ENCODE data around the gene ITPR2.
"Not testable (repeated sequence)": the region's sequence is repeated elsewhere in the genome, so short reads cannot be mapped to it uniquely, and the experiment has no call there.

ITPR2 gene

DNA sequence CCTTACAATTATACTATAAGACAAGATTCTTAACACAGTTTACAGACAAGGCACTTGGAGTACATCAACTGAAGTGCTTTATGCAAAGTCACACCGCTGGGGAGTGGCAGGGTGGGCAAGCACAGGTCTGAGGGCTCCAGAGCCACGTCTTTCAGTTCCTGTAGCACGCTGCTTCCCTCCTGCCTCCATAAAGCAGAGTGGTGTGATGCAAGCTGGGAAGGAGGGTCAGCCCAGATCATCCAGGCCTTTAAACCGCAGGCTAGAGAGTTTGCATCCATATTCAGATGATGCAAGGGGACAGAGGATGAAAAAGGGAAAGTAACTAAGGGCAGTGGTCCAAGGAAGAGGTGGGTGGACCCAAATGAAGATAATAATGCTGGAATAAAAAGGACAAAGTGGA, 132.6 kb downstream of the ITPR2 start:
- DNase-seq (ENCODE audit: low spot score): no peak

DNA sequence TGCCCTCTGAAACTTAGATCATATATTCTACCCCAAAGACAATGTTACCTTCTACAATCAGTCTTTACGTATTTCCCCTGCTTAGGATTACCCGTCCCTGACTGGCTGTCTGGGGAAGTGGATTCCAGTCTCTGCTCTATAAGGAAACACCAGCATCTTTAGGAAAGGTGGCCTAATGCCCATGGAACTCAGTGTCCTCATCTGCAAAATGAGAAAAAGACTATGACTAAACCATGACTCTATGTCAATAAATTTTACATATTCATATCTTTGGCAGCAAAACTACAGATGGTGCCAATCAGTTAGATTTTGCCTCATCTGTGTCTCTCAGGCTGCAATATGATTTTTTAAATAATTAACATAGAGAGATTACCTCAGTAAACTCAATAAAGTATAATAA, 133.8 kb downstream of the ITPR2 start:
- no peak for DNase-seq (ENCODE audit: low spot score)

DNA sequence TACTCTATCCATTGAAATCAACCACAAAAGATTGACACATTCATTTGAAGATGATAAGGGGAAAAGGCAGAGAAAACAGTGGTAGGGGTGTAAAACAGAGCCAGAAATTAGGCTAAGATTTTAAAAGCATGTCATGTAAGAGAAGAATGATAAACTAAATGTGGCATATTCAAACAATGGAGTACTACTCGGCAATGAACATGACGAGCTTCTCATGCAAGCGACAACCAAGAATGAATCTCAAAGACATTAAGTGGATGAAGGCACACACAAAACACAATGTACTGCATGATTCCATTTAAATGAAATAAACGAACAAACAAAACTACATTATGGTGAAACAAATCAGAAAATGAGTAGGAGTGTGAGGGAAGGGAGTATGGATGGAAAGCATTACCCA, 134.8 kb downstream of the ITPR2 start:
- no peak for DNase-seq (ENCODE audit: low spot score)

DNA sequence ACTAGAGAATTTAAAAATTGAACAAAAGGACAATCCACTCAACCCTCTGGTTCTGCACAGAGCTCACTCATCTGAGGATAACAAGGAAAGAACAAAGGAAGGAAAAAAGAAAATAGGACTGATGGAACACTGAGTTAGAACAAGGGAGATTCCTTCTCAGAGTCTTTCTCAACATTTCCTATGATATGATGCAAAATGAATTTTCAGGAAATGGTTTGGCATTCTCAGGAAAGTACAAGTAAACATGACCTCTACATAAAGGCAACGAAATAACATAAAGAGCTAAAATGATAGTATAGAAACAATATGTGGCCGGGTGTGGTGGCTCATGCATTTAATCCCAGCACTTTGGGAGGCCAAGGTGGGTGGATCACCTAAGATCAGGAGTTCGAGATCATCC, 135.8 kb downstream of the ITPR2 start:
- DNase-seq (ENCODE audit: low spot score): no peak

DNA sequence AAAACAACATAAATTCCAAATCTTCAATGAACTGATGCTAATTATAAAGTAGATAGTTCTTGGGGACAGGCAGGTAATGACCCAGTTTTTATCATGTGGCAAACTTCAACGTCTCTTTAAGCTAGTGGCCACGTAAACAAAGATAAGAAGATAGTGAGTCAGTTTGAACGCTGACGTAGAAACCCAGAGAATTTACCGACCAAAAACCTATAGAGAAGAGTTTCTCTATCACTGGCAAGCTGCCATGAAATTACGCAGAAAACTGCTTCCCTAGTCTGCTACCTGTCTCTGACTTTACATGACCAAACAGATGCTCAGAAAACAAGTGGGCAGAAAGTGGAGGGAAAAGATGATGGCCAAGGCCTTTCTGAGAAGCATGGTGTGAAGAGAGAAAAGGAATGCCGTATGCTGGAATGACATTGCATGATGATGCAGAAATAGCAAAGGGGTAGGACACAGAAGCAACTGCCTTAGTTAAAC, 136.3 kb downstream of the ITPR2 start:
- DNase-seq (ENCODE audit: low spot score): no peak

DNA sequence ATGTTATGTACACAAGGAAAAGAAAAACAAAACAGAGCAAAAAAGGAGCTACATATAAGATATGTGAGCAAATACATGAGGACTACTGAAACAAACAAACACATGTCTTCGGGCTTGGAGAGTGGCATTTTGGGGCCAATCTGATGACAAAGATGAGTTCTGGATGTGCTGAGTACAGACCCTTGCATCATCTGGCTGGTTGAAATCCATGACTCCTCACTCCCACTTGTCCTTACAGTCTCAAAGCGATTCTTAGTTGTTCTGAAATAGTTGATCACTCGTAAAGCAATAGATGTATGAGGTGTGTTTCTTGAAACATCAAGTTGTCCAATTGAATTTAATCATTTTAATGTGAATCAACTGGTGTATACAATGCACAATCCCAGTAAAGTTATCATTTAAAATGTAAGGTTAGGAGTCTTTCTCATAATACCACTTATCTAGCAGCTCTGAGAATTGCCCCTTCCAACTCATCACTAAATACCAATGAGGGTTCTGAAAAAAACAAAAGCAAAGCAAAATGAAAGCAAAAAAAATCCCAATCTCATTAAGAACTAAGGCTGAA, 136.9 kb downstream of the ITPR2 start:
- DNase-seq (ENCODE audit: low spot score): no peak

DNA sequence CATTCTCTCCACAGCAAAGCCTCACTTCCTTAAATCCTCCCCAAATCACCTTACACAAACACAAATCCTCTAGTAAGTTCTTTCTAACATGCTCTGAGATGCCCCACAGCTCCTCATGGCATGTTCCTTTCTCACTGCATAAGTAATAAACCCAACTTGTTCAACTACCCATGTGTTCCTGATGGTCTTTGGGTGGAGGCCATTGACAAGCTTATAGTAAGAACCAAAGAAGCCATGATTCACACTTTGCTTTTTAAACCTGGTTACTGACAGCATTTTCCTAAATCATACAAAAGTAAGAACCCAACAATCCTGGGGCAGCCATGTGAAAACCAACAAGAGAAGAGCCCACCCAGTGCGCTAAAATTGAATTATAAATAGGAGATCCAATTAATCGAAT, 138.6 kb downstream of the ITPR2 start:
- DNase-seq (ENCODE audit: low spot score): no peak

DNA sequence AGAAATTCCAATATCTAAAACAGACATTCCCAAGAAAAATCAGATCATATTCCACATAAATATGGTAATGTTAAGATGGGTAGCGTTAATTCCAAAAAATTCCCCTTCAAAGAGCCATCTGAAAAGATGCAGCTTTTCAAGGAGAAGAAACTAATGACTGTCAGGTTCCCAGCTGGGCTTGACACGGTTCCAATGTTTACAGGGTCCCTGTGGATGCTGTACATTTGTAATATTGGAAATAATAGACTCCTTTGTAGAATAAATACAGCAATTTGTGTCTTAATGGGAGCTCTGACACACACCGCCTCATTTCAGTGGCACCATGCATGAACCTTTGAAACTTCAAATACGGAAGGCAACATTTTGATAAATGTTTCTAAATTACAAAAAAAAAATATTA, 140.6 kb downstream of the ITPR2 start:
- DNase-seq (ENCODE audit: low spot score): no peak

DNA sequence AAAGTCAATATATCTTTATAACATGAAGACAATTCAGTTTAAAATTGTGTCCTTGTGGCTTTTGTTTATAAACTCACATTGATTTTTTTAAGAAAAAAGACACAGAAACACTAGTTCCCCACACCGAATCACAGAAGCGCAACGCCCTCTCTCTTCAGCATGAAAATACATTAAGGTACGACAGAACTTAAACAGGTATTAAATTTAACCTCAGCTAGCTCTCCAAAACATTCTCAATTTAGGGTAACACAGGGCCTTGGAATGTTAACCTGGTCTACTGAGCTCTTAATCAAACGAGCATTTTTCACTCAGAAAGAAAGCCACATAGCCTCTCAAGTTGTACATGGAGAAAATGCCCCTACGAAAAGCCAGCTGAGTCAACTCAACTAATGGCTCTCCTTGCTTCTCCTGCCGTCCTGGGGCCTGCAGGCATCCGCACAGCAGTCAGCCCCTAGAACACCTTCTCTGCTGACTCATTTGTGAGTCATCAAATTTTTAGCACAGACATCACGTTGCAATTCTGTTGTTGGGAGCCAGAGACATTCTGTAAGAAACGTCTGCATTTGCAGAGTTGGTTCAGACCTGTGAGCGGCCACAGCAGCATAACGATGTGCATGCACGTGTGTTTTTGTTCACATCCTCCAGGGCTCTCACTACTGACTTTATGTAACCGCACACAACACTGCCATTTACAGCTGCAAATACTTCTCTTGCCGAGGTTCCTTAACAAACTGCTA, 141.6 kb downstream of the ITPR2 start:
- peak; percentile 51 for DNase-seq (ENCODE audit: low spot score)

DNA sequence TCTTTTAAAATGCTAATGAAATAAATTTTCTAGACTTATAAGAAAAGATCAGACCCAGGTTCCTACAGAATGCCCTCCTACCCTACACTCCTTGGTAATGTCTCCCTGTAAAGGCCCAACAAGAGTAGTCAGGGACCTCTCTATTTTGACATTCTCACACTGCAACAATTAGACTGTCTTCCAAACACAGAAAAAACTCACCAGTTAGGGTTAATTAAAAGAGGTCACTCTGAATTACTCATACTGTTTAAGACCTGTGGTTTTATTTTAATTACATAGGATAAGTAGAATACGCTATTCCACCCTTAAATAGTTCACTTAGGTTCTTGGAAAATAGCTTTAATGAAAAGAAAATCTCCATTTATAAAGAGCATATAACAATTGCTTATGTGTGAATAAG, 142.4 kb downstream of the ITPR2 start:
- no peak for DNase-seq (ENCODE audit: low spot score)

DNA sequence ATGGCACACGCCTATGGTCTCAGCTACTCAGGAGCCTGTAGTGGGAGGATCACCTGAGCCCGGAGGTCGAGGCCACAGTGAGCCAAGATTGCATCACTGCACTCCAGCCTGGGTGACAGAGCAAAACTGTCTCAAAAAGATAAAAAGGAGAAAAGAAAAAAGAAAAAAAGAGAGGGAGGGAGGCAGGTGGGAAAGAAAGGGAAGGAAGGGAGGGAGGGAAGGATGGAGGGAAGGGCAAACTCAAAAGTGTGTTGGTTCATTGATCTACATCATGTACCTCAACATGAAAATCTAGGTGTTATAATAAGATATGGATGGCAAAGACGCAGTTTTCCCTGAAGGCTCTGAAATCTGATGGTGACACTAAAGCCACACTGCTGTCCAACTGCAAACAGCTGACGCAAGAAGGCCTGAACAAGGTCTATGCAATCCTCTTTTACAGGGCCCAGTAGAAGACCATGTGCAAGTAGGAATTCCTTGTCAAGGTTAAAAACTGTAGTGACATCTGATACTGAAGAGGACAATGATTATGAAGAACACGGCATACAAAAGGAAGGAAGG, 143.6 kb downstream of the ITPR2 start:
- no peak for DNase-seq (ENCODE audit: low spot score)

DNA sequence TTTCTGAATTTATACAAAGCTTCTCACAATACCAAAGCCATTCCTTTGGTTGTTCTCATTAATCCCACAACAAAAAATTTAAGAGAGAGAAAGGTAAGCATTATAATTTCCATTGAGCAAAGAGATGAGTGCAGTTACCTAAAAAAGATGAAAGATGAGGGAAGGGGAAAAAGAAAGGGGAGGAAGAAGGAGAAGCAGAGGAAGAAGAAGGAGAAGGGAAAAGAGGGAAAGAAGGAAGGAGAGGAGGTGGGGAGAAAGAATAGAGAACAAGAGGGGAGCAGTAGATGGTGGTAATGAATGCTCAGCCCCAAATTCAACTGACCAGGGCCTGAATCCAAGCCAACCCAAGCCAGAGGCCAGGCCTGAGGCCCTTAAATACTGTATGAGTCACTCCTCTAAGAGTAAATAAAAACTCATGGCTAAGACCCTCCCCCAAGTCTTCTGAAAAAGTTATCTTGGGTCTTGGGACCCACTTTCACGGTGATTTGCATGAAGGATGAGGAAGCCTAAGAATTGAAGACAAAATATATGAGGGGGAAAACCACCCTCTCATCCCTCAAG, 144.6 kb downstream of the ITPR2 start:
- no peak for DNase-seq (ENCODE audit: low spot score)

DNA sequence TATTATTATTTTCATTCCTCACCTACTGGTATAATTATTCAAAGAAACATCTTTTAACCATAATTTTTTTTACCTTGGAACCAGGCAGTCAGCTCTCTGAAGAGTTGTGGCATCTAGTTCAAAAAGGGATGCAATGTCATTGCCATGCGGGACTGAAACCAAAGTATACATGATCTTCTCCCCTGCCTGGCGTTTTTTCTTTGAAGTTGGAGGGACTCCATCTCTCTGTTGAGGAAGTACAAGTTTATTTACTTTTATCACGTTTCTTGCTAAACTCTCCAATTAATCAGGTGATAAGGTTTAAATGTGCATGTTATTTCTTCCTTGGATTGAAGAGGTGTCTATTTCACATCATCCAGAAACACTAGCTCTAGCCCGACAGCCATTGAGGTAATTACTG, 146.6 kb downstream of the ITPR2 start:
- DNase-seq (ENCODE audit: low spot score): no peak

DNA sequence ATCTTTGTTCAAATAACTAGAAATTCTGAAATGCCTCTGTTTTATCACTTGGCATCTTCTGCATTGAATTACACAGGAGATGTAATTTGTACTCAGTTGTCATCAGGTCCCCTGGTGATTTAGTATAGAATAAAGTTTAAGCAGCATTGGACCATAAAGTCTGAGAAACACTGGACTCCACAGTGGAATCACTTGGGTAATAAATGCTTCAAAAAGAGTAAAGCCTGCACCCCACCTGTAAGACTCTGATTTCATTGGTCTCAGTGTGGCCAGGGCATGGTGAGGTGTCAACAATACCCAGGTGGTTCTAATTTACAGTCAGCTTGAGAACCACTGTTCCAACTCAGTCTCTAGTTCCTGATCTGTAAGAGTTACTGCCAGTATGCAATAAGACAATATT, 148.9 kb downstream of the ITPR2 start:
- DNase-seq (ENCODE audit: low spot score): no peak

DNA sequence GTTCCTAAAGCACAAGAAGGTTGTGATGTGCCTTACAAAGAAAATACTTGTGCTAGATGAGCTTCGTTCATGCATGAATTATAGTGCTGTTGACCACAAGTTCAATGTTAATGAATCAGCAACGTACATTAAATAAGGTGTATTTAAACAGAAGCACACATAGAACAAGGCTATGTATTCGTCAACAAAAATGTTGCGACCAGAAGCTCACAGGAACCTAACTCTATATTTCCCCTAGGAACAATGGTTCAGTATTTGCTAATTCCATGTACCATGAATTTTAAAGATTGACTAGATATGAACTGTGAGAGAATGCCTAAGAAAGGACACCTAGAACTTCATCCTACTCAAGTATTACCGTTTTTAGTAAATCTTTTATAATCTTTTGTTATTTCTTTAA, 149.6 kb downstream of the ITPR2 start:
- no peak for DNase-seq (ENCODE audit: low spot score)

DNA sequence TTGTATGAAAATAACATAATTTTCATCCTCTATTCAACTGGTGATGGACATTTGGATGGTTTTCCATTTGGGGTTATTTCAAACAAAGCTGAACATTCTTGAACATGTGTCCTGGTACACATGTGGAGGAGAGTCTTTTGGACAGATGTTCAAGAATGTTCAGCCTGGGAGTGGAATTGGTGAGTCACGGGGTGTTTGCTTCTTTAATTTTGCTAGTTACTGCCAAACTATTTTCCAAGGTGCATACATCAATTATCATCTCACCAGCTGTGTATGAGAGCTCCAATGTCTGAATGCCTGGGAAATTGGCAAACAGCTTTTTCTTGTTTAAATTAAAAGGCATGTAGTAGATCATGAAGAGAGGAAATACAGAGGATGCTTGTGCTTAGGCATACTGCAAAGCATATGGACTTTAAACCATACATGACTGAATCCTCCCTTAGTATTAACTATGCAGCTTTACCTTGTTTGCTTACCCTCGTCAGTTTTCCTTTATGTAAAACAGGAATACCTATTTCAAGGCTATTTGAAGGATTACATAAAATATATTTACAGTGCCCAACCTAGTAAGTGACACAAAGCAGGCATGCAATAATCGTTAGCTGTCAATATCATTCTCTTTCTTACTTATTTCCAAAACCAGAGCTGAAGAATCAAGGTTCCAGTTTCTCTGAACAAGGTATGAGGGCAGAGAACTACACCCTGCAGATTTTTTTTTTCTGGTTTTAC, 152.1 kb downstream of the ITPR2 start:
- DNase-seq (ENCODE audit: low spot score): no peak

DNA sequence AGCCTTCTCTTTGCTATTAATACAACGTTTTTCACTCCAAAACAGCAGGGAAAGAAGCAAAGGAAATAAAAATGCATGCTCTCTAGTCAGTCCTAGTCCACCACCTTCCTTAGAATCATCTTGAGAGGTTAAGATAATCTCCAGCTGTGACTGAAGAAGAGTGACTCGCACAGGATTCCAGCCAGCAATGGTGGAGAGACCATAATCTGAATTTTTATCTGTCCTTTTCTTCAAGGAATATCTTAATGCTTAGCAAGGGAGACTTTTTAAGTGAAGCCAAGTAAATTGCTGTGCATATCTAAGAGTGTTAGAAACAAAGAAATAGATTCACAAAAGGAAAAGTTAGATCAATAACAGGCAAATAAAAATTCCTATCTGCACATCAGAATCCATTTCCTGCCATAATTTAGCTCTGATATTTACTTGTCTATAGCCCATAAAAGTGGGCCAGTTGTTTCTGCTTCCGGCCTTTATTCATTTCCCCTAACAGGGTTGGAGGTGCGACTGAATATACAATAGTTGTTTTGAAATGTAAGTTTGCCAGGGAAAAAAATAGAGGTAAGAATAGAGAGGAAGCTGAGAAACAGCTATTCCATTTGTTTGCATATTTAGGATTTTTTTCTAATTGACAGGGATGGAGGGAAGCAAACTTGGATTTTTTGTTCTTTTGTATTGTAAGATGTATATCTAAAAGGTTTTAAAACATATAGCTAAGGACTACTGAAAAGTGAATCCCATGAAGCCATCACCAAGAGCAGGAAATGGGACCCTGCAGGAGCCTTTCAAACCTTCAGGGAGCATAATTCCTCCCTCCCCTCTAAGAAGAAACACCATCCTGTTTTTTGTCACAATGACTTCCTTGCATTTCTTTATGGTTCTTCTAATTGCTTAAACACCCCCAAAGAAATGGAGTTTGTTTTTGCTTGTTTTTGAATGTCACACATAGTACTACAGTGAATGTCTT, 154.0 kb downstream of the ITPR2 start:
- no peak for DNase-seq (ENCODE audit: low spot score)

DNA sequence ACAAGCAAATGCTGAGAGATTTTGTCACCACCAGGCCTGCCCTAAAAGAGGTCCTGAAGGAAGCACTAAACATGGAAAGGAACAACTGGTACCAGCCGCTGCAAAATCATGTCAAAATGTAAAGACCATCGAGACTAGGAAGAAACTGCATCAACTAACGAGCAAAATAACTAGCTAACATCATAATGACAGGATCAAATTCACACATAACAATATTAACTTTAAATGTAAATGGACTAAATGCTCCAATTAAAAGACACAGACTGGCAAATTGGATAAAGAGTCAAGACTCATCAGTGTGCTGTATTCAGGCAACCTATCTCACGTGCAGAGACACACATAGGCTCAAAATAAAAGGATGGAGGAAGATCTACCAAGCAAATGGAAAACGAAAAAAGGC, 161.5 kb downstream of the ITPR2 start:
- not testable (repeated sequence) for DNase-seq (ENCODE audit: low spot score)

DNA sequence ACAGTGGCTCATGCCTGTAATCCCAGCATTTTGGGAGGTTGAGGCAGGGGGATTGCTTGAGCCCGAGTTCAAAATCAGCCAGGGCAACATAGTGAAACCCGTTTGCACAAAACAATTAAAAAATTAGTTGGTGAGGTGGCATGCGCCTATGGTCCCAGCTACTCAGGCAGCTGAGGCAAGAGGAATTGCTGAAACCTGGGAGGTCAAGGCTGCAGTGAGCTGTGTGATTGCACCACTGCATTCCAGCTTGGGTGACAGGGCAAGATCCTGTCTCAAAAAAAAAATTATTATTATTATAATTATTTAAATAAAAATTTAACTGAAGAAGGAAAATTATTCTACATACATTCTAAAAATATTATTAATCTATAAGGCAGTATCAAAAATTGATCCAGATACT, 164.1 kb downstream of the ITPR2 start:
- no peak for DNase-seq (ENCODE audit: low spot score)

DNA sequence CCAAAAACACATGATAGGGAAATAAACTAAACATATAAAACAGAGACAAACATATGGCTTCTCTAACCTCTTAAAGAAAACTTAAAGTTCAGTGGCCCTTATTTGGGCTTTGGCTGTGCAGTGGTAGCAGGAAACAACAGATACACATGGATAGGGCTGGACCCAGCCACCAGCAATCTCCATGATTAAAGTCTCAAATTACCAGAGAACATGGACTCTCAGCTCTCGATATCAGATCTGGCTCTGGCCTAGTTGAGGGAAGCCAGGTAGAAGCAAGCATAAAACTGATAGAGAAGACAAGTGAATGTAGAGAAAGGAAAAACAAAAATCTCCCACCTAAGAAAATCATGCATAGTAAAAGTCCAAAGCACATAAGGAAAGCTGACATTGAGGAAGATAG, 164.8 kb downstream of the ITPR2 start:
- DNase-seq (ENCODE audit: low spot score): no peak

DNA sequence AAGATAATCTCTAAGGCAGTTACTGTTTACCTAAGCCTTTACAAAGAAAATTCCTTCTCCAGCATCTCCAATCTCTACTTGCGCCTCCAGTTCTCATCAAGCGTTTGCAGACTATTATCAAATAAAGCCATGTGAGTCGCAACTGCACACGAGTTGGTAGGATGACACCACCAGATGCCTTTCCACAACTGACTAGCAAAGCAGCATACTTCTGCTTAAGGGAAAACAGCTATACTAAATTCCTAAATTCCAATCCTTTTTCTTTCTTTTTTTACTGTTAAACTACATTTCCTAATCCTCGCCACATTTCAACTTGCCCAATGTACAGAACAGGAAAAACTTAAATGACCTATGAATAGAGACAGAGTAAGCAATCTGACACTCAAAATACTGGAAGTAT, 166.7 kb downstream of the ITPR2 start:
- no peak for DNase-seq (ENCODE audit: low spot score)

DNA sequence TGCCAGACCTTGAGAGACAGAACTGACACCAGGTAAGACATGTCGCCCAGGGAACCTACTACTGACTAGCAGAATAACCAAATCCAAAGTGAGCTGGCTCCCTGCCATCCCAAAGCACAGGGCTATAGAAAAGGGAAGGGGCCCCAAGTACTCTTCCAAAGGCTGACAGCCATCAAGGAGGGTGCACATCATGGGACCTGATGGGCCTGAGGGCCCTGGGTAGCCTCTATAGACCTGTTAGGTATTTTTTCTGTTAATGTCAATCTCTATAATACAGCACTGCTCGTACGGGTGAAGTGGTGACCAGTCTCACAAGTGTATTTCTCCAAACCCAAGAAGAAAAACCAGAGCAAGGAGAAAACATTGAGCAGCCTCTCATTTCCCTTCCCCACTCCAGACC, 171.6 kb downstream of the ITPR2 start:
- no peak for DNase-seq (ENCODE audit: low spot score)

Data from ecto neural progenitor cell (in vitro differentiated cells).